ENCODE data around the gene ARHGAP10.
"Not testable (repeated sequence)": the region's sequence is repeated elsewhere in the genome, so short reads cannot be mapped to it uniquely, and the experiment has no call there.

Gene ARHGAP10

DNA sequence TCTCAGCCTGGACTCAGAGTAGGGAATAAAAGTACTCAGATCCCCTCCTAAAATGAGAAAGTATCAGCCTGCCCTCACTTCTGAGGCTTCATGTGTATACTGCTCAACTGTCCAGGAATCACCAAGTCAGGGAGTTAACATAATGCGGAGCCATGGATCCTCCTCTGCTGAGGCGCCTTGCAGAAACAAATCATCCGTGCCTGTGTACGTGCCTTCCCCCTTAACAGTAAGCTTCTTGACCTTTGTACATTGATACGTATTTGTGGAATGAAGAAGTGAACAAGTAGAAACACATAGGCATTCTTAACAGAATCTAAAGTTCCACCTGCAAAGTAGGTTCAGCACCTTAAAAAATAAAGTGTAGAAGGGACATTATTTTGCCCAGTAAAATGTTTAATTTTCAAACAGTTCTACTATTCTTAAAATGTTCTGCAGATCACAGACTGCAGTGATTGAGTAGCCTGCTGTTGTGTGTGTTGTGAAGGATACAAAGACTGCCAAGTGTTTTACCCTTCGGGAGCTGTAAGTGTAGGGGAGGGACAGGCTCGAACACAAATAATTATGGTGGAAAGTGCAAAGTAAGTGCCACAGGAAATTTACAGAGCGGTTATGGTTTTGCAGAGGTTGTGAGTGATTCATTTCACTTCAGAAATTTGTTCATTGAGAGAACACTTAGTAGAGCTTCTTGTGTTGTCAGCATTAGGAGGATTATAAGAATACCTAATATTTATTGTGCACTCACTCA lies 61.9 kb downstream of the ARHGAP10 start:
- DNase-seq (ENCODE audit: low read depth) = no peak

DNA sequence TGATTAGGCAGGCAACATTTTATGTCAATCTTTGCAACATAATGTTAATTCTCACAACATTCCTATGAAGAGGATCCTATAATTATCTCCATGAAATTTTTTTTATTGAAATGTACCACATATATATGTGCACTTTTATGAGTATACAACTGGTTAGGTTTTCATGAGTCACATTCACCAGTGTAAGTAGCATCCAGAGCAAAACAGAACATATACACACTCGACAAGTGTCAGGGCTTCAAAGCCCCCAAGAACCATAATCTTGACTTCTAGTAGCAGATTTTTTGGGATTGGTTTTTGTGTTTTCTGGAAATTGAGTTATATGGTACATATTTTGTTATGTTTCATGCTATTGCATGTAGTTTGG lies 62.4 kb downstream of the ARHGAP10 start:
- DNase-seq (ENCODE audit: low read depth) = no peak

DNA sequence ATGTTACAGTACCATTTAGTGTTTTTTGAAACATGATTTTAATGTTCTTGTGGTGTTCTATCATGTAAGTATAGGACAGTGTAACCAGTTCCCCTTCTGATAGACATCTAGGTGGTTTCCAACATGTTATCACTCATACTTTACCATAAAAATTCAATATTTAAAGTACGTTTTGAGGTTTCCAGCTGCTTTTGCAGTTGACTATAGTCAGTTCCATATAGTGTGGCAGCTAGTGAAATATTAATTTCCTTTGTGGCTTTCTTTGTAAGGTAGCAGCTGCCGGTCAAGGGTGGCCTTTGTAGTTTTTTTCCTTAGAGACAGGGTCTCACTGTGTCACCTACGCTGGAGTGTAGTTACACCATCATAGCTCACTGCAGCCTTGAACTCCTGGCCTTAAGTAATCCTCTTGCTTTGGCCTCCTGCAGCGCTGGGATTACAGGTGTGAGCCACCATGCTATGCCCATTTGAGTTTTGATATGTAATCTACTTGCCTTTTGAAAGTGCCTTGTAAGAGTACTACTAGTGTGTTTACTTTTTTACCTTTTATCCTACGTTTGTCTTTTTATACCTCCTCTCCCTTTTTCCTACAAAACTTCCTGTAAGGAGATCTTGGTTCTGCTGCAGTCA lies 63.0 kb downstream of the ARHGAP10 start:
- DNase-seq (ENCODE audit: low read depth) = no peak

- DNase-seq (ENCODE audit: low read depth) = not testable (repeated sequence)
These were observed 67.2 kb downstream of the ARHGAP10 start for GRCh38 chr4:147799057-147799456.

GRCh38 chr4:147799986-147800555 lies 68.2 kb downstream of the ARHGAP10 start:
- DNase-seq (ENCODE audit: low read depth) = peak; percentile 33

DNA sequence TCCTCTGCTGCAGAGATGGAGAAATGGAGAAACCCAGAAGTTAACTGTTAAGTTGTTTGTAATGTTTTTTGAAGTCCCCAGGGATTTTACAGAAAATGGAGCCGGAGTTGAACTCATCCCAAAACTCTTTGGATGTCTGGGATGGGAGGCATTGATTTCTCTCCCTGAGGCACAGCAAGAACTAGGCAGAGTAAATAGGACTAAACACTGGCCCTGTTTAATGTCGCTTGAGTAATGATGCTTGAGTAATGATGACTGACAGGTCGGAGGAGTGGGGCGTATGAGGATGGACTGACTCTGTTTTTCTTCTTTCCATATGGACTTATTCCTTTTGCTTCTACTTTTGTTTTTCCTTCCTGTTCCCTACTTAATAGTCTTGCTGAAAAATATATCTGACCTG lies 69.9 kb downstream of the ARHGAP10 start:
- no peak for DNase-seq (ENCODE audit: low read depth)

DNA sequence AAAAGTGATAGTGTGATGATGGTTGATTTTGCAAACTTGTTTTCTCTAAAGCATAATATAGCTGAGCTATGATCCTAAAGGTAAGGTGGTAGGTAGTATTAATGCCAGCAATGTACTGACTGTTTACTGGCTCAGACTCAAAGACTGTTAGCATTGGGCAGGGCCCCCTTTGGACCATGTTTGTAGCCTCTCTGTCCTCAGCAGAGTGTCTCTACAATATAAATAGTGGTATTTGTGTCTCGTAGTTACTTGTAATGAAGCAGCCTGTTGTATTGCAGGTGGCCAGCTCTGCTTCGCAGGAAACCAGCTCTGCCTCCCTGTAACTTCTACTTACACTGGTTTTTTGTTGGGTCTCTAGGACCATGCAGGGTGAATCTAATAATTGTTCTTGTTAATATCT lies 70.5 kb downstream of the ARHGAP10 start:
- DNase-seq (ENCODE audit: low read depth) = no peak

- DNase-seq (ENCODE audit: low read depth) = no peak
These were observed 74.1 kb downstream of the ARHGAP10 start for GRCh38 chr4:147805946-147806345.

DNA sequence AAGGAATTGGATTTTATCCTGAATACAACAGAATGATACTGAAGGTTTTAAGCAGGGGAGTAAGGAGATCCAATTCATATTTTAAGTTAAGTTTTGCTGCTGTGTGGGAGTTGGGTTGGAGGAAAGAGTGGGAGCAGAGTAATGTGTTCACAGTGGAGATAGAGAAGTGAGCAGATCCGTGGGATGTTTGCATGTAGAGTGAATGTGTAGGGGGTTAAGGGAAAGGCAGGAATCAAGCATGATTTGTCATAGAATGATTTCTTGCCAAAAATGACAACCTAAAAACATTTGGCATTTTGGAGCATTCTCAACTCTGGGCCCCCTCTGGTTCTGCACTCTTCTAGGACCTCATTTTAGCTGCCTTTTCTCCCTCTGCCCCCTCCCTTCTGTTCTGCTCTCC lies 76.6 kb downstream of the ARHGAP10 start:
- no peak for DNase-seq (ENCODE audit: low read depth)

GRCh38 chr4:147809211-147809610 lies 77.3 kb downstream of the ARHGAP10 start:
- no peak for DNase-seq (ENCODE audit: low read depth)

DNA sequence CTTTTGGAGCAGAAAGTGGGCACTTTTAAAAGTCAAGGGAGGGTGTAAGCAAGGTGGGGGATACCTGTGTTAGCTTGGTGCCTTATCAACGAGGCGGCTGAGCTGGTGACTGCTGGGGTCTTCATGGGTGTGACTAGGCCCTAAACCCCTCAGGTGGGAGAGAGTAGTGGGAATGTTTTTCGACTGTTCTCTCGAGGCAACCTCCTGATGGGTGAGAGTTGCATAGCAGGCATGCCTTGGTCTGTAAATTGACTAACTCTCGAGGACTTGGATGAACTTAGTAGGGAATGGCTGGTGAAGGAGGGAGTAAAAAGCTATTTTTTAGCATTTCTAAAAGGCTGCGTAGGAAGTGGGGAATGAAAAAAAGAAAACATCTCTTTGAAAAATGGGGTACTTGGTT lies 80.0 kb downstream of the ARHGAP10 start:
- no peak for DNase-seq (ENCODE audit: low read depth)

DNA sequence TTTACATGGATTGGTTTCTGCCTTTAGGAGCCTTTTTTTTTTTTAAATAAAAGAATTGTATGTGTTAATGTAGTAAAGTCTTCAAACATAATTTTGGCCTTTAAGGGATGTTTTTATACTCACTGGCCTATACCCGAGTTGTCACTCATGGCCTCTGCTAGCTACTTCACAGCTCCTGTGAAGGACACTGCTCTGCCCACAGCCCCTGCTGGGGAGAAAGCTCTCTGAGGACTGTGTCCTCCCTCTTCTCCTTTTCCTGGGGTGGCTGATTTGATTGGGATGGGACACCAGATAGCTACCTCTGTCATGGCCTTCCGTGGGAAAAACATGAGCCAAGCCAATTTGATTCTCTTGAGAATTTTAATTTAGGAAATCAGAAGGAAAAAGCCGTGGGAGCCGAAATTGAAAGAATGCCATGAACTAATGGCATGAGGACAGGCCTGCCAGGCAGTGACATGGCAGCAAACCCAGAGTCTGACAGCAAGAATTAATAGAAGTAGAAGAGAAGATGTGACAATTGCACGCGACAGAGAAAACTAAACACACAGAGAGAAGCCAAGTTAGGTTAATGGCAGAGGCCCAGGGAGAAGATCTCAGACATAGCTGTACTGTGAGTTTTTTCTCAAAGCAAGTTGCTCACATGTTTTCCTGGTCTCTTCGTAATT lies 81.4 kb downstream of the ARHGAP10 start:
- no peak for DNase-seq (ENCODE audit: low read depth)

GRCh38 chr4:147813973-147814372 lies 82.1 kb downstream of the ARHGAP10 start:
- no peak for DNase-seq (ENCODE audit: low read depth)

- no peak for DNase-seq (ENCODE audit: low read depth)
These were observed 82.5 kb downstream of the ARHGAP10 start for GRCh38 chr4:147814376-147814775.

DNA sequence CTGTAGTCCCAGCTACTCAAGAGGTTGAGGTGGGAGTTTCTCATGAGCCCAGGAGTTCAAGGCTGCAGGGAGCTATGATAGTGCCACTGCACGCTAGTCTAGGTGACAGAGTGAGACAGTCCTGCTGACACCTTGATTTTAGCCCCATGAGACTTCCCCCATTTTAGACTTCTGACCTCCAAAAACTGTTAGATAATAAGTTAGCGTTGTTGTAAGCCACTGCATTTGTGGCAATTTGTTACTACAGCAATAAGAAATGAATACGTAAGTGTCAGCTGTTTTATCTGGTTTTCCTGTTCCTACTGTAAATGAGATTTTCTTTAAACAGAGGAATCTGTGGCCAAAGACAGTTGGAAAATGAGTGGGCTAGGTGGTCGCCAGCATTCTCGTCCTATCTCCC lies 83.9 kb downstream of the ARHGAP10 start:
- no peak for DNase-seq (ENCODE audit: low read depth)

- no peak for DNase-seq (ENCODE audit: low read depth)
These were observed 84.7 kb downstream of the ARHGAP10 start for GRCh38 chr4:147816382-147817254.

DNA sequence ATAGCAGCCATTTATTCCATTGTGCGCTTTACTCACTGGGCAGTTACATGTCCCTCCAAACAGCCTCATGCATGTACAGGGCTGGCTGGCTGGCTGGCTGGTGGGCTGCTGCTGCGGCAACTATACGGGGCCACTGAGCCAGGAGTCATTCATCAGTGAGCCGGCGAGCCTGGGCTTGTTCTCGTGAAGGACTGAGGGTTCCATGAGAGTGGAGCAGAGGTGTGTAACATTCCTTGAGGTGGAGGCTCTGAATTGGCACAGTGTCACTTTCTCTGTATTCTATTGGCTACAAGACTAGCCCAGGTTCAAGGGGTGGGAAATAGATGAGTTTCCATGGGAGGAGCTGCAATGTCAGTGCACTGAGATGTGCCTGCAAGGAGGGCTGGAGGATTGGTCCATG lies 89.1 kb downstream of the ARHGAP10 start:
- DNase-seq (ENCODE audit: low read depth) = no peak

- DNase-seq (ENCODE audit: low read depth) = no peak
These were observed 89.7 kb downstream of the ARHGAP10 start for GRCh38 chr4:147821555-147821954.

GRCh38 chr4:147822128-147822527 lies 90.2 kb downstream of the ARHGAP10 start:
- DNase-seq (ENCODE audit: low read depth) = no peak

DNA sequence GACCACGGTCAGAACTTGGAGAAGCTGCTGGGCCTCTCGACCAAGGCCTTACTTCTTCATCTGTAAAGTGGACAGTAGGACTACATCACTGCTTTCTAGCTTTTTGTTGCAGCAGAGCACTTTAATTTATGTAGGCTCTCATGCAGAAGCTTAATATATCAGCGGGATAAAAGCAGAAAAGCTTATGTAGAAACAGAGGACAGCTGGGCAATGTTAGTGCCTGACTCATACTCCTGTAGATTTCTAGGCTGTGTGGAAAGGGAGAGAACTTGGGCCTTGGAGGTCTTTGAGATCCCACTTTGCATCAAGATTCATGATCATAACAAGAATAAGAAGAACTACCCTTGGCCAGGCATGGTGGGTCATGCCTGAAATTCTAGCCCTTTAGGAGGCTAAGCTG lies 91.2 kb downstream of the ARHGAP10 start:
- no peak for DNase-seq (ENCODE audit: low read depth)

DNA sequence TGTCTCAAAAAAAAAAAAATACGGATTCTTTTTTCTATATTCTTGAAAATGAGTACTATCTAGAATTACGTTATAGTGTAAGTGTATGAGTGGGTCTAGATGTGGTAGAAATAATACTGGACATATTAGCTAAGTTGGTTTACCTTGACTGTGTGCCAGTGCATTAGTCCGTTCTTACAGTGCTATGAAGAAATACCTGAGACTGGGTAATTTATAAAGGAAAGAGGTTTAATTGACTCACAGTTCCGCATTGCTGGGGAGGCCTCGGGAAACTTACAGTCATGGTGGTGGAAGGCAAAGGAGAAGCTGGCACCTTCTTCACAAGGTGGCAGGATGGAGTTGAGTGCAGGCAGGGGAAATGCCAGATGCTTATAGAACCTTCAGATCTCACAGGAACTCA lies 92.4 kb downstream of the ARHGAP10 start:
- DNase-seq (ENCODE audit: low read depth) = no peak

DNA sequence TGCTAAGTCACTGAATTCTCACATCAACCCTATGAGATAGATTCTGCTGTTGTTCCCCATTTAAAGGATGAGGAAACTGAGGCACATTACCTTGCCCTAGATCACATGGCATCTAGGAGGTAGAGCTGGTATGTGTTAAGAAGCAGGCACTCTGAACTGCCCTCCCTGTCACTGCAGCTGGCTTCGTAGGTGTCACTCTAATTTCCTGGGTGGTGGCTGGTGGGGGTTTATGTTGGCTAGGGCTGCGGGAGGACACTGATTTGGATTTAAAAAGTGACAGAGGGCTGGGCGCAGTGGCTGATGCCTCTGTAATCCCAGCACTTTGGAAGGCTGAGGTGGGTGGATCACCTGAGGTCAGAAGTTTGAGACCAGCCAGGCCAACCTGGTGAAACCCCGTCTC lies 93.0 kb downstream of the ARHGAP10 start:
- DNase-seq (ENCODE audit: low read depth) = no peak

All from stimulated activated CD8-positive, alpha-beta memory T cell treated with anti-CD3 and anti-CD28 coated beads, Interleukin-12 subunit alpha, Interleukin-12 subunit beta, amount 100 ng/mL, for 4 hours (primary cell).